Sigmoid colon (tissue), 7 donors: ENCODE data around the gene ATP5F1D. TPM values are rescaled to one million over a fixed set of nuclear protein-coding genes. Genes with fewer than 3 reads are reported as not detected.
"Not testable (repeated sequence)": the region's sequence is repeated elsewhere in the genome, so short reads cannot be mapped to it uniquely, and the experiment has no call there.

ENCODE experiments used
- DNase-seq: peaks from one replicate; pipeline ENCODE4 v3.0.0-alpha.2; 2019
- H3K27ac ChIP-seq, 4 donors: fragments of 200-600 bp; sonication (generic); one replicate each; pipeline ENCODE4 v1.5.1; 2016 to 2019; ENCODE audit warnings: mild to moderate bottlenecking in 1 of 4
- H3K27me3 ChIP-seq, 3 donors: fragments of 200-600 bp; sonication (generic); one replicate each; pipeline ENCODE4 v1.5.1; 2019; ENCODE audit warnings: mild to moderate bottlenecking in 1 of 3
- H3K36me3 ChIP-seq, 4 donors: fragments of 200-600 bp; sonication (generic); one replicate each; pipeline ENCODE4 v1.5.1; 2016 to 2019
- H3K4me1 ChIP-seq, 4 donors: fragments of 200-600 bp; sonication (generic); one replicate each; pipeline ENCODE4 v1.5.1; 2017 to 2019
- H3K4me3 ChIP-seq, 4 donors: fragments of 200-600 bp; sonication (generic); one replicate each; pipeline ENCODE4 v1.5.1; 2017 to 2019; ENCODE audit warnings: mild to moderate bottlenecking in 2 of 4, moderate library complexity in 1 of 4
- H3K9me3 ChIP-seq, 4 donors: fragments of 200-600 bp in 3 of 4; sonication (generic) in 3 of 4; one replicate each; pipeline versions ENCODE4 v1.5.1 to v1.6.1; 2013 to 2019
- CTCF ChIP-seq, 4 experiments: fragments of 450-650 bp in 3 of 4; fragments of 200-600 bp in 1 of 4; IDR thresholded peaks; one replicate each; pipeline ENCODE4 v1.5.1; 2016 to 2019; ENCODE audit warnings: antibody characterized with exemption in 4 of 4, mild to moderate bottlenecking in 3 of 4, moderate library complexity in 2 of 4
- EP300 ChIP-seq, 4 donors: sonication (generic); formaldehyde crosslinking; IDR thresholded peaks; one replicate each; pipeline ENCODE4 v1.6.1; 2017; ENCODE audit warnings: antibody characterized with exemption in 4 of 4
- POLR2A ChIP-seq, 2 donors: fragments of 450-650 bp; IDR thresholded peaks; one replicate each; pipeline ENCODE4 v1.6.1; 2016; ENCODE audit warnings: antibody characterized with exemption in 2 of 2, mild to moderate bottlenecking in 2 of 2, moderate library complexity in 2 of 2
- POLR2AphosphoS5 ChIP-seq, 4 donors: sonication (generic); formaldehyde crosslinking; IDR thresholded peaks; one replicate each; pipeline ENCODE4 v1.6.1; 2017; ENCODE audit warnings: antibody characterized with exemption in 4 of 4
- WGBS, 2 donors: extraction: QIAGEN DNeasy Blood & Tissue Kit; methylation state at CpG; one replicate each; pipeline ENCODE4 v1.1.7; 2013; 5-methylcytosine and 5-hydroxymethylcytosine counted together
- intact Hi-C: fragments of 100-400 bp; cut with DNase I; formaldehyde crosslinking; loops from one replicate; pipeline ENCODE4 v1.15.1; 2023
- polyA plus RNA-seq, 3 donors: library from polyadenylated mRNA; stranded (reverse); fragments of 200-250 nt; gene quantifications; one replicate each; pipeline ENCODE4 v1.2.3, GENCODE V29; 2013
- total RNA-seq, 4 donors: library from RNA; depleted of rRNA; stranded (reverse); fragments of >200 nt; gene quantifications; one replicate each; pipeline ENCODE4 v1.1.0, GENCODE V29; 2016
- donor health status: healthy with polysubstance abuse.
- donor health status: Bipolar disorder and iron deficiency.
- donor health status: healthy.

Gene ATP5F1D
- total and polyA plus RNA-seq, 7 donors: 74.7 to 390 (median 112) TPM

GRCh38 chr19:1240925-1241324 is 626 bp upstream of the ATP5F1D start:
- TF ChIP-seq CTCF (IDR thresholded peaks at IDR 0.05) (no peak), POLR2AphosphoS5 (IDR thresholded peaks at IDR 0.05) (no peak), POLR2A (IDR thresholded peaks at IDR 0.05) (no peak), EP300 (IDR thresholded peaks at IDR 0.05) (no peak)
- H3K27me3 ChIP-seq: peaks cover 6 to 14% (median 7%) of the 10 kb centered on the region in 3 donors
- no peaks in the 10 kb centered on the region for H3K9me3 ChIP-seq
- WGBS, 2 donors: 26 to 56% methylated on average over 15 of the region's 15 CpGs
- peak overlapping the region in 3 of 4 donors; percentile 70 to 85 (median 79) for H3K4me3 ChIP-seq
- H3K4me1 ChIP-seq: peaks cover 0 to 80% (median 77%) of the 10 kb centered on the region in 4 donors
- intact Hi-C loops: loop anchor here (1.0 to 5.0 kb wide), 5 partner anchors 69 to 316 kb away; partner anchors contain the start of genes RNU6-2, SBNO2 and TMEM259
- peak; percentile 75 for DNase-seq
- no peaks in the 10 kb centered on the region for H3K36me3 ChIP-seq
- peak overlapping the region; percentile 93 to 100 (median 98) for H3K27ac ChIP-seq

GRCh38 chr19:1243768-1244692 is 2.5 kb downstream of the ATP5F1D start:
- H3K27me3 ChIP-seq: no peaks in the 10 kb centered on the region
- DNase-seq: peak; percentile 96
- TF ChIP-seq CTCF (IDR thresholded peaks at IDR 0.05): peak; percentile 95 to 98 (median 96)
- peak; percentile 15 to 67 (median 47) for TF ChIP-seq POLR2AphosphoS5 (IDR thresholded peaks at IDR 0.05)
- no peak for TF ChIP-seq POLR2A (IDR thresholded peaks at IDR 0.05)
- peaks cover 13 to 74% (median 70%) of the 10 kb centered on the region in 4 donors for H3K4me1 ChIP-seq
- intact Hi-C loops: loop anchor here (1.0 to 5.0 kb wide), 2 partner anchors 23 to 72 kb away; partner anchors contain the start of gene SBNO2
- no peaks in the 10 kb centered on the region for H3K36me3 ChIP-seq
- H3K27ac ChIP-seq: peak overlapping the region; percentile 96 to 100 (median 100)
- no peaks in the 10 kb centered on the region for H3K9me3 ChIP-seq
- H3K4me3 ChIP-seq: peak overlapping the region in 3 of 4 donors; percentile 3 to 26 (median 15)
- 46 to 55% methylated on average over 33 of the region's 33 CpGs for WGBS, 2 donors

GRCh38 chr19:1244693-1245451 is 3.3 kb downstream of the ATP5F1D start:
- Histone ChIP-seq H3K27ac (peak overlapping the region; percentile 96 to 100 (median 100)), H3K4me1 (peaks cover 13 to 70% (median 68%) of the 10 kb centered on the region in 4 donors), H3K36me3 (no peaks in the 10 kb centered on the region), H3K4me3 (peak overlapping the region in 3 of 4 donors; percentile 3 to 26 (median 15)), H3K27me3 (no peaks in the 10 kb centered on the region), H3K9me3 (no peaks in the 10 kb centered on the region)
- intact Hi-C loops: loop anchor here (1.0 to 5.0 kb wide), 2 partner anchors 22 to 73 kb away; partner anchors contain the start of gene SBNO2
- peak; percentile 94 for DNase-seq
- TF ChIP-seq POLR2AphosphoS5 (IDR thresholded peaks at IDR 0.05) (peak; percentile 6 to 40 (median 14)), EP300 (IDR thresholded peaks at IDR 0.05) (no peak)
- 7 to 38% methylated on average over 31 of the region's 31 CpGs for WGBS, 2 donors

GRCh38 chr19:1245494-1246264 is 4.1 kb downstream of the ATP5F1D start:
- 50 to 75% methylated on average over 26 of the region's 26 CpGs for WGBS, 2 donors
- H3K9me3 ChIP-seq: no peaks in the 10 kb centered on the region
- H3K27me3 ChIP-seq: no peaks in the 10 kb centered on the region
- peaks cover 13 to 64% (median 63%) of the 10 kb centered on the region in 4 donors for H3K4me1 ChIP-seq
- peak in 3 of 4 donors; percentile 28 to 77 (median 77) for TF ChIP-seq EP300 (IDR thresholded peaks at IDR 0.05)
- peak; percentile 61 to 81 (median 72) for TF ChIP-seq POLR2AphosphoS5 (IDR thresholded peaks at IDR 0.05)
- peak in 1 of 2 donors; percentile 10 for TF ChIP-seq POLR2A (IDR thresholded peaks at IDR 0.05)
- no peak for TF ChIP-seq CTCF (IDR thresholded peaks at IDR 0.05)
- peak; percentile 90 for DNase-seq
- intact Hi-C loops: no loop called here
- H3K4me3 ChIP-seq: peak overlapping the region in 1 of 4 donors; percentile 26
- H3K27ac ChIP-seq: peak overlapping the region; percentile 96 to 100 (median 100)
- no peaks in the 10 kb centered on the region for H3K36me3 ChIP-seq

GRCh38 chr19:1246265-1247087 is 4.9 kb downstream of the ATP5F1D start:
- H3K9me3 ChIP-seq, H3K27me3 ChIP-seq, H3K4me3 ChIP-seq, H3K36me3 ChIP-seq, intact Hi-C loops: not testable (repeated sequence)
- DNase-seq: peak; percentile 86
- H3K4me1 ChIP-seq: peaks cover 13 to 62% (median 61%) of the 10 kb centered on the region in 4 donors
- H3K27ac ChIP-seq: peak overlapping the region; percentile 96 to 100 (median 100)
- 60 to 81% methylated on average over 27 of the region's 27 CpGs for WGBS, 2 donors
